Naive thymus-derived CD4-positive, alpha-beta T cell (primary cell): ENCODE data around the gene CLCN1. TPM values are rescaled to one million over a fixed set of nuclear protein-coding genes. Genes with fewer than 3 reads are reported as not detected.
A peak's percentile ranks its signal among the peaks of the same experiment; 100 is the strongest.

Experiments
- ATAC-seq: fragments of 150-1000 bp; cut with Tn5 transposase; 2 replicates; pipeline ENCODE4 v1.10.0; 2021; ENCODE audit warnings: mild to moderate bottlenecking, moderate library complexity
- CTCF ChIA-PET: fragments of 350-600 bp; sonication (Branson Sonifier 250); formaldehyde crosslinking; loops from one replicate; lab custom pipeline; 2021; ENCODE audit warnings: antibody characterized with exemption; lab: Charles Lee
- POLR2A ChIA-PET: fragments of 350-600 bp; sonication (Branson Sonifier 250); formaldehyde crosslinking; loops from one replicate; lab custom pipeline; 2021; ENCODE audit warnings: antibody characterized with exemption, inconsistent platforms; lab: Charles Lee
- DNase-seq, 9 donors: peaks; one replicate each; pipeline versions ENCODE4 v3.0.0 to v3.0.0-alpha.2; 2020 to 2022; ENCODE audit warnings: mixed read lengths in 1 of 9
- H3K27ac ChIP-seq: one replicate; pipeline ENCODE4 v1.7.0; 2013; ENCODE audit warnings: mild to moderate bottlenecking, low read depth, low read length, moderate library complexity
- H3K27me3 ChIP-seq, 2 donors: one replicate each; pipeline ENCODE4 v1.7.0; 2013; ENCODE audit warnings: low read length in 2 of 2, mild to moderate bottlenecking in 2 of 2, moderate library complexity in 2 of 2; ENCODE audit not compliant: control insufficient read depth in 2 of 2, insufficient read depth in 2 of 2
- H3K36me3 ChIP-seq, 3 experiments: 1 replicate in 2 of 3; 2 replicates in 1 of 3; pipeline ENCODE4 v1.7.0; 2013; ENCODE audit warnings: low read length in 3 of 3, mild to moderate bottlenecking in 3 of 3, moderate library complexity in 1 of 3; ENCODE audit not compliant: insufficient read depth in 3 of 3, control insufficient read depth in 2 of 3
- H3K4me1 ChIP-seq, 2 donors: one replicate each; pipeline ENCODE4 v1.7.0; 2013; ENCODE audit warnings: low read length in 2 of 2, mild to moderate bottlenecking in 2 of 2, moderate library complexity in 1 of 2; ENCODE audit not compliant: control insufficient read depth in 2 of 2, insufficient read depth in 2 of 2
- H3K4me3 ChIP-seq: 2 replicates; pipeline ENCODE4 v1.7.0; 2013; ENCODE audit warnings: mild to moderate bottlenecking, low read length
- H3K9me3 ChIP-seq, 3 experiments: 1 replicate in 2 of 3; 2 replicates in 1 of 3; pipeline ENCODE4 v1.7.0; 2013; ENCODE audit warnings: low read length in 3 of 3; ENCODE audit not compliant: control insufficient read depth in 2 of 3
- H3K27ac Mint-ChIP-seq, 9 donors: one replicate each; pipeline ENCODE4 v1.8.0; 2020 to 2022; ENCODE audit warnings: mixed read lengths in 9 of 9, mild to moderate bottlenecking in 8 of 9, moderate library complexity in 5 of 9, inconsistent platforms in 2 of 9
- H3K27me3 Mint-ChIP-seq, 5 donors: one replicate each; pipeline ENCODE4 v1.8.0; 2021 to 2022; ENCODE audit warnings: mixed read lengths in 5 of 5, mild to moderate bottlenecking in 1 of 5
- H3K36me3 Mint-ChIP-seq, 5 donors: one replicate each; pipeline ENCODE4 v1.8.0; 2020 to 2022; ENCODE audit warnings: mixed read lengths in 5 of 5, mild to moderate bottlenecking in 3 of 5, inconsistent platforms in 1 of 5
- H3K4me1 Mint-ChIP-seq, 7 donors: one replicate each; pipeline ENCODE4 v1.8.0; 2020 to 2022; ENCODE audit warnings: mixed read lengths in 7 of 7, mild to moderate bottlenecking in 3 of 7, inconsistent platforms in 1 of 7
- H3K4me3 Mint-ChIP-seq, 10 donors: one replicate each; pipeline ENCODE4 v1.8.0; 2020 to 2022; ENCODE audit warnings: mild to moderate bottlenecking in 10 of 10, mixed read lengths in 10 of 10, moderate library complexity in 6 of 10, inconsistent platforms in 2 of 10
- H3K9me3 Mint-ChIP-seq, 11 donors: one replicate each; pipeline ENCODE4 v1.8.0; 2020 to 2022; ENCODE audit warnings: mixed read lengths in 11 of 11, mild to moderate bottlenecking in 4 of 11, inconsistent platforms in 1 of 11, moderate library complexity in 1 of 11
- intact Hi-C, 2 donors: fragments of 100-400 bp; cut with micrococcal nuclease; formaldehyde crosslinking; loops; one replicate each; pipeline ENCODE4 v1.15.1; 2023
- polyA plus RNA-seq, 2 donors: library from polyadenylated mRNA; unstranded; fragments of 300-500 nt; fragmentation: Illumina TruSeq; gene quantifications; one replicate each; pipeline ENCODE4 v1.2.3, GENCODE V29; 2021
- total RNA-seq, 6 experiments: library from RNA in 5 of 6; stranded (reverse) in 5 of 6; gene quantifications; 1 replicate in 5 of 6; 2 replicates in 1 of 6; pipeline ENCODE4 v1.2.3 and lab custom pipeline; 2021 to 2026

The CLCN1 gene
- total and polyA plus RNA-seq, 7 experiments from 2014 or later, result 0.07 to 0.51 TPM; not detected in 5

DNA sequence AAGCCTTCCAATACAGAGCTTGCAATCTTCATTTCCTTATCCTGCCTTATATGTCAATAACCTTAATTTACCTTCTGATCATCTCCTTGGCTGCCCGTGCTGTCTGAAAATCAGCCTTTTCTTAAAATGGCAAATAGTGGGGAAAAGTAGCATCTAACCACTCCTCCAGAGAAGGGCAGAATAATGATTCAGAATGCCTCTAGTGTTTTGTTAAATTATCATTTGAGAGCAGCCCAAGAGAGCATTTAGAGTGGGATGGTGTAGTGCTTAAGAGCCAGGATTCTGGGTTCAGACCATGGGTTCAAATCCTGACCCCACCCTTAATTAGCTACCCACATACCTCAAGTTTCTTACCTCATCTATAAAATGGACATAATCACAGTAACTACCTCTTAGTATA, 35.8 kb upstream of the CLCN1 start:
- Histone ChIP-seq H3K9me3 (no peaks in the 10 kb centered on the region), H3K4me3 (peak overlapping the region; percentile 42), H3K36me3 (no peaks in the 10 kb centered on the region), H3K4me1 (peaks cover 5 to 31% of the 10 kb centered on the region in 2 donors), H3K27me3 (no peaks in the 10 kb centered on the region), H3K27ac (peak overlapping the region; percentile 59)
- intact Hi-C loops, result no loop called here
- ChIA-PET CTCF (interaction anchor here (0.6 to 3.0 kb wide), 9 partner anchors 20 to 801 kb away, joined by 3 to 18 read pairs (median 3); no protein-coding TSS in a partner anchor), POLR2A (interaction anchor here (0.7 to 10.4 kb wide), 10 partner anchors 8 to 100 kb away, joined by 3 to 115 read pairs (median 6); partner anchors contain the start of genes CASP2 and GSTK1)
- Mint-ChIP-seq H3K27ac (peak overlapping the region; percentile 46 to 94 (median 85)), H3K4me1 (peaks cover 20 to 44% (median 39%) of the 10 kb centered on the region in 7 donors), H3K27me3 (no peaks in the 10 kb centered on the region), H3K36me3 (no peaks in the 10 kb centered on the region), H3K4me3 (peak overlapping the region; percentile 29 to 85 (median 75)), H3K9me3 (no peaks in the 10 kb centered on the region)
- ATAC-seq (peak; percentile 5), DNase-seq (peak in 1 of 9 donors; percentile 15)

DNA sequence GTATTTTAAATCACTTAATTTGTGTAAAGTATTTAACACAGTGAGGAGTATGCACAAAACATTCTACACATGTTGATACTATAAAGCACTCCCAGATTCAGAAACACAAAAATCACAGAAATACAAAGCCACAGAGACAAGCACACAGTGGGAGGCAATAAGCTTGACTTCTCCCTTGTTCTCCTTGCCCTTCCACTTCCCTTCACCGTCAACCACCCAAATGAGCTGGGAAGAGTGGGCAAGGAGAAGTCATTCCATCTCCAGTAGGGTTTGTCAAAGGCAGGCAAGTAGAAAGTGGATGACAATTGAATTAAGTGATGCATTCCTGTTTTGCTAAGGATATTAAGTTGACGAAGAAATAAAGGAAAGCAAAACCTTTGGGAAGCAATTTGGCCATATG, 35.3 kb upstream of the CLCN1 start:
- Histone ChIP-seq H3K9me3 (no peaks in the 10 kb centered on the region), H3K4me1 (peaks cover 5 to 31% of the 10 kb centered on the region in 2 donors), H3K27me3 (no peaks in the 10 kb centered on the region), H3K27ac (no peak overlapping the region), H3K4me3 (no peak overlapping the region), H3K36me3 (no peaks in the 10 kb centered on the region)
- CTCF ChIA-PET, result interaction anchor here (0.5 to 3.0 kb wide), 5 partner anchors 20 to 100 kb away, joined by 3 to 18 read pairs (median 3); no protein-coding TSS in a partner anchor
- peaks cover 24 to 48% (median 41%) of the 10 kb centered on the region in 7 donors for H3K4me1 Mint-ChIP-seq
- no peaks in the 10 kb centered on the region for H3K27me3 Mint-ChIP-seq
- no peaks in the 10 kb centered on the region for H3K36me3 Mint-ChIP-seq
- POLR2A ChIA-PET, result interaction anchor here (1.5 to 10.4 kb wide), 7 partner anchors 7 to 100 kb away, joined by 4 to 115 read pairs (median 8); partner anchors contain the start of genes CASP2 and GSTK1
- ATAC-seq, result no peak
- no peaks in the 10 kb centered on the region for H3K9me3 Mint-ChIP-seq
- H3K4me3 Mint-ChIP-seq, result peak overlapping the region in 9 of 10 donors; percentile 29 to 85 (median 76)
- DNase-seq, result no peak
- intact Hi-C loops, result no loop called here
- peak overlapping the region; percentile 43 to 94 (median 85) for H3K27ac Mint-ChIP-seq

DNA sequence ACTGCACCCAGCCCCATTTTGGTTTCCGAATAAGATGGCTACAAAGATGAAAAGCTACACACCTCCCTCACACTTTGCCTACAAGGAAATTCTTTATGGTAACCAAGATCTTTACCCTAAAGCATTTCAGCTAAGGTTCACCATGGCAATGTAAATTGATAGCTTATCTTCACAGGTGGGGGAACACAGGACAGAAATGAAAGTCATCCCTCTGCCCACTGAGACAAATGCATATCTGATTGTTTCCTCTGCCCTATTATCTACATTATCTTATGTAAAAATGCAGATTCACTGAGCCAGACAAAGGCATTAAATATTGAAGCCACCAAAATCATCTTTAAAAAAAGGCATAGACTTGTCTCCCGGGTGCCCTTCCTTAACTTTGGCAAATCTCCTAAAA, 34.4 kb upstream of the CLCN1 start:
- H3K9me3 Mint-ChIP-seq, result no peaks in the 10 kb centered on the region
- intact Hi-C loops, result no loop called here
- no peak overlapping the region for H3K4me3 Mint-ChIP-seq
- Histone ChIP-seq H3K27me3 (no peaks in the 10 kb centered on the region), H3K36me3 (no peaks in the 10 kb centered on the region), H3K9me3 (no peaks in the 10 kb centered on the region), H3K4me1 (peaks cover 5 to 31% of the 10 kb centered on the region in 2 donors), H3K4me3 (no peak overlapping the region), H3K27ac (no peak overlapping the region)
- H3K27ac Mint-ChIP-seq, result peak overlapping the region in 2 of 9 donors; percentile 3 to 84
- ChIA-PET POLR2A (interaction anchor here (0.9 to 10.4 kb wide), 3 partner anchors 14 to 32 kb away, joined by 3 to 115 read pairs (median 8); partner anchors contain the start of gene GSTK1), CTCF (interaction anchor here (1.0 to 2.4 kb wide), 2 partner anchors 41 to 126 kb away, joined by 3 to 9 read pairs; no protein-coding TSS in a partner anchor)
- DNase-seq (no peak), ATAC-seq (no peak)
- no peaks in the 10 kb centered on the region for H3K27me3 Mint-ChIP-seq
- H3K4me1 Mint-ChIP-seq, result peaks cover 24 to 49% (median 41%) of the 10 kb centered on the region in 7 donors
- no peaks in the 10 kb centered on the region for H3K36me3 Mint-ChIP-seq

- Histone ChIP-seq H3K4me1 (peaks cover 5 to 31% of the 10 kb centered on the region in 2 donors), H3K36me3 (no peaks in the 10 kb centered on the region), H3K27me3 (no peaks in the 10 kb centered on the region), H3K4me3 (no peak overlapping the region), H3K27ac (no peak overlapping the region), H3K9me3 (no peaks in the 10 kb centered on the region)
- Mint-ChIP-seq H3K36me3 (peaks cover 0 to 4% (median 0%) of the 10 kb centered on the region in 5 donors), H3K9me3 (peaks cover 0 to 3% (median 0%) of the 10 kb centered on the region in 11 donors), H3K4me1 (peaks cover 24 to 54% (median 46%) of the 10 kb centered on the region in 7 donors), H3K4me3 (no peak overlapping the region), H3K27ac (peak overlapping the region in 2 of 9 donors; percentile 38 to 84), H3K27me3 (no peaks in the 10 kb centered on the region)
- intact Hi-C loops, result no loop called here
- CTCF ChIA-PET, result interaction anchor here (1.0 to 2.4 kb wide), 2 partner anchors 41 to 126 kb away, joined by 3 to 9 read pairs; no protein-coding TSS in a partner anchor
- DNase-seq, result no peak
- no peak for ATAC-seq
- POLR2A ChIA-PET, result interaction anchor here (0.6 to 10.4 kb wide), 6 partner anchors 10 to 33 kb away, joined by 3 to 115 read pairs (median 5); partner anchors contain the start of gene GSTK1
Measured at GRCh38 chr7:143282124-143282523, 33.8 kb upstream of the CLCN1 start.

- Mint-ChIP-seq H3K4me1 (peaks cover 28 to 62% (median 55%) of the 10 kb centered on the region in 7 donors), H3K27me3 (no peaks in the 10 kb centered on the region), H3K27ac (peak overlapping the region in 8 of 9 donors; percentile 6 to 69 (median 26)), H3K9me3 (peaks cover 0 to 4% (median 0%) of the 10 kb centered on the region in 11 donors), H3K4me3 (peak overlapping the region in 4 of 10 donors; percentile 18 to 30 (median 26)), H3K36me3 (peaks cover 0 to 7% (median 0%) of the 10 kb centered on the region in 5 donors)
- no peak for ATAC-seq
- CTCF ChIA-PET, result interaction anchor here (1.0 to 2.4 kb wide), 3 partner anchors 14 to 42 kb away, joined by 3 to 9 read pairs (median 8); no protein-coding TSS in a partner anchor
- POLR2A ChIA-PET, result interaction anchor here (0.8 to 1.9 kb wide), 5 partner anchors 11 to 43 kb away, joined by 3 to 8 read pairs (median 4); no protein-coding TSS in a partner anchor
- no peaks in the 10 kb centered on the region for H3K9me3 ChIP-seq
- DNase-seq, result no peak
- intact Hi-C loops, result no loop called here
- peaks cover 0 to 2% (median 0%) of the 10 kb centered on the region in 3 experiments for H3K36me3 ChIP-seq
- no peak overlapping the region for H3K27ac ChIP-seq
- H3K27me3 ChIP-seq, result no peaks in the 10 kb centered on the region
- no peak overlapping the region for H3K4me3 ChIP-seq
- peaks cover 10 to 38% of the 10 kb centered on the region in 2 donors for H3K4me1 ChIP-seq
Measured at GRCh38 chr7:143283381-143283780, 32.5 kb upstream of the CLCN1 start.

GRCh38 chr7:143284591-143285469, 31.1 kb upstream of the CLCN1 start, which contains the start of gene TMEM139:
TSS of gene TMEM139 (plus strand) at chr7:143284958. CDS start at chr7:143285958, 1,000 bp downstream.
- ATAC-seq (no peak), DNase-seq (no peak)
- intact Hi-C loops, result loop anchor here in 1 of 2 donors (5.0 kb wide), 1 partner anchor 433 kb away; no protein-coding TSS in a partner anchor
- H3K4me1 Mint-ChIP-seq, result peaks cover 32 to 58% (median 56%) of the 10 kb centered on the region in 7 donors
- peaks cover 0 to 4% (median 0%) of the 10 kb centered on the region in 11 donors for H3K9me3 Mint-ChIP-seq
- Histone ChIP-seq H3K9me3 (no peaks in the 10 kb centered on the region), H3K27ac (no peak within 1 kb of the TSS), H3K36me3 (peaks cover 0 to 5% (median 0%) of the 10 kb centered on the region in 3 experiments), H3K27me3 (no peaks in the 10 kb centered on the region), H3K4me1 (peaks cover 5 to 35% of the 10 kb centered on the region in 2 donors), H3K4me3 (no peak within 1 kb of the TSS)
- ChIA-PET CTCF (interaction anchor here (0.8 to 1.0 kb wide), 2 partner anchors 12 to 44 kb away, joined by 3 read pairs; no protein-coding TSS in a partner anchor), POLR2A (interaction anchor here (1.6 kb wide), 1 partner anchor 9 kb away, joined by 5 read pairs; no protein-coding TSS in a partner anchor)
- H3K4me3 Mint-ChIP-seq, result peak within 1 kb of the TSS in 6 of 10 donors; percentile 18 to 45 (median 26)
- no peaks in the 10 kb centered on the region for H3K27me3 Mint-ChIP-seq
- H3K27ac Mint-ChIP-seq, result peak within 1 kb of the TSS in 8 of 9 donors; percentile 6 to 73 (median 32)
- peaks cover 0 to 14% (median 0%) of the 10 kb centered on the region in 5 donors for H3K36me3 Mint-ChIP-seq
